ENCODE measurements around the gene C2CD2L.

DNA sequence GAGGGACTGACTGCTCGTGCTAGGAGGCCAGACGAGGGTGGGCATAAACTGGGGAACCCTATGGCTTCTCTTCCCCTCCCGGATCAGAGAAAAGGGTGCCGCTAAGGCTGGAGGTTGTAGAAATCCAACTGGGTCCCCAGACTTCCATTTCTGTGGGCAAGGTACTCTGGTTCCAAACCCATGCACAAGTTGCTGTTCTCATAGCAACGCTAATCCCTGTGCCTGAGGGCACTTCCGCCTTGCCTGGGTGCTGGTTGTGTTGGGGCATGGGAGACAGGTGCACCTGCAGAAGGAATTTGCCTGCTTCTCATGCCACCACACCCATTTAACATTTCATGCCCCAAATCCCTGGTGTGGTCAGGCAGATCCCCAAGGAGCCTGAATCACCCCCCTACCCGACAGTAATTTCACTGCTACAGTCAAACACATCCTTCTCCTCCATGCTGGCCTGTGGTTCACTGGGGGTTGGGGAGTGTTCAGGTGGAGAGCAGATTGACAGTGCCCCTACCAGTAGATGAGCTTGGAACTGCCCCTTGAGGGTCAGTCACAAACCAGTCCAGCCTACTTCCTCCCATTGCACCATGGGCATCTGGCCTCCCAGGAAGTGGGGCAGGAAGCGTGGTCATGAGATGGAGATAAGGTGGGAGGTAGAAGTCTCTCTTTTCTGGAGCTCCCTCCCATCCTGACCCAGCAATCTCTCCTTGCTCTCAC is 1.2 kb downstream of the C2CD2L start:
- TF ChIP-seq CTCF (IDR thresholded peaks at IDR 0.05) (no peak), POLR2A (IDR thresholded peaks at IDR 0.05) (no peak)
